MM.1S (cell line): ENCODE data around the gene HDGFL3.

Experiments
- DNase-seq: peaks from one replicate; pipeline ENCODE4 v3.0.0-alpha.2; 2015
- H2AFZ ChIP-seq: fragments of 300-600 bp; sonication (generic); 2 replicates; pipeline ENCODE4 v1.6.0; 2016; ENCODE audit warnings: antibody characterized with exemption, low read length
- H3F3A ChIP-seq: fragments of 300-600 bp; sonication (generic); 2 replicates; pipeline ENCODE4 v1.6.1; 2016; ENCODE audit warnings: mild to moderate bottlenecking, antibody characterized with exemption, low read length, moderate library complexity, mixed read lengths; ENCODE audit not compliant: insufficient read depth
- H3K27ac ChIP-seq: fragments of 300-600 bp; sonication (generic); 2 replicates; pipeline ENCODE4 v1.5.1; 2016; ENCODE audit warnings: mild to moderate bottlenecking, low read length
- H3K27me3 ChIP-seq: fragments of 300-600 bp; sonication (generic); replicated peaks from 2 replicates; pipeline ENCODE4 v1.6.0; 2016; ENCODE audit warnings: low read length; ENCODE audit not compliant: insufficient read depth
- H3K36me3 ChIP-seq: fragments of 300-600 bp; sonication (generic); replicated peaks from 2 replicates; pipeline ENCODE4 v1.6.1; 2016; ENCODE audit warnings: mild to moderate bottlenecking, low read length, mixed read lengths; ENCODE audit not compliant: insufficient read depth
- H3K4me1 ChIP-seq: fragments of 300-600 bp; sonication (generic); 2 replicates; pipeline ENCODE4 v1.6.1; 2016; ENCODE audit warnings: low read length, mixed read lengths
- H3K4me2 ChIP-seq: fragments of 300-600 bp; sonication (generic); 2 replicates; pipeline ENCODE4 v1.6.0; 2016; ENCODE audit warnings: low read depth, low read length
- H3K4me3 ChIP-seq: fragments of 300-600 bp; sonication (generic); 2 replicates; pipeline ENCODE4 v1.5.1; 2016; ENCODE audit warnings: low read length, mixed read lengths
- H3K79me2 ChIP-seq: fragments of 300-600 bp; sonication (generic); 2 replicates; pipeline ENCODE4 v1.6.1; 2016; ENCODE audit warnings: mixed run types, low read length, mixed read lengths
- H3K9ac ChIP-seq: fragments of 300-600 bp; sonication (generic); 2 replicates; pipeline ENCODE4 v1.6.1; 2016; ENCODE audit warnings: low read length, mixed read lengths
- H3K9me2 ChIP-seq: fragments of 300-600 bp; sonication (generic); replicated peaks from 2 replicates; pipeline ENCODE4 v1.6.1; 2016; ENCODE audit warnings: mild to moderate bottlenecking, low read length, mixed read lengths; ENCODE audit not compliant: insufficient read depth
- H3K9me3 ChIP-seq: fragments of 300-600 bp; sonication (generic); replicated peaks from 2 replicates; pipeline ENCODE4 v1.6.1; 2016; ENCODE audit warnings: mild to moderate bottlenecking, low read length, mixed read lengths; ENCODE audit not compliant: insufficient read depth
- H4K20me1 ChIP-seq: fragments of 300-600 bp; sonication (generic); 2 replicates; pipeline ENCODE4 v1.6.1; 2016; ENCODE audit warnings: mild to moderate bottlenecking, low read length, moderate library complexity, mixed read lengths; ENCODE audit not compliant: insufficient read depth
- CTCF ChIP-seq: fragments of 300-600 bp; sonication (generic); IDR thresholded peaks from 2 replicates; pipeline ENCODE4 v1.5.1; 2016; ENCODE audit warnings: antibody characterized with exemption, low read length, mixed read lengths
- EZH2 ChIP-seq: fragments of 300-600 bp; sonication (generic); optimal IDR thresholded peaks from 2 replicates; pipeline ENCODE3; 2017; ENCODE audit warnings: low read depth, mild to moderate bottlenecking, antibody characterized with exemption, low read length, mixed read lengths
- EZH2phosphoT487 ChIP-seq: fragments of 300-600 bp; sonication (generic); IDR thresholded peaks from 2 replicates; pipeline ENCODE4 v1.6.1; 2018; ENCODE audit warnings: antibody characterized with exemption, low read length

HDGFL3 gene

GRCh38 chr15:83248151-83249029 is 40.8 kb upstream of the HDGFL3 start:
- peak; percentile 67 for DNase-seq
- Histone ChIP-seq H2AFZ (no peak overlapping the region), H3K4me3 (no peak overlapping the region), H3K9me3 (no peaks in the 10 kb centered on the region), H3K27me3 (no peaks in the 10 kb centered on the region), H3K9ac (no peak overlapping the region), H3K9me2 (no peaks in the 10 kb centered on the region), H3K4me1 (no peaks in the 10 kb centered on the region), H3F3A (no peaks in the 10 kb centered on the region), H4K20me1 (no peaks in the 10 kb centered on the region), H3K4me2 (no peak overlapping the region), H3K27ac (no peak overlapping the region), H3K36me3 (no peaks in the 10 kb centered on the region), H3K79me2 (no peaks in the 10 kb centered on the region)
- TF ChIP-seq EZH2phosphoT487 (no peak), CTCF (peak; percentile 90)

- no peak overlapping the region for H3K4me3 ChIP-seq
- no peak overlapping the region for H2AFZ ChIP-seq
- no peak for DNase-seq
- H3K27ac ChIP-seq = no peak overlapping the region
- H3K9me2 ChIP-seq = no peaks in the 10 kb centered on the region
- TF ChIP-seq EZH2 (no peak), CTCF (no peak), EZH2phosphoT487 (no peak)
- H3K4me2 ChIP-seq = no peak overlapping the region
- H3K9ac ChIP-seq = no peak overlapping the region
- H3K9me3 ChIP-seq = no peaks in the 10 kb centered on the region
- H3F3A ChIP-seq = no peaks in the 10 kb centered on the region
- H3K4me1 ChIP-seq = no peaks in the 10 kb centered on the region
- H3K27me3 ChIP-seq = no peaks in the 10 kb centered on the region
- no peaks in the 10 kb centered on the region for H4K20me1 ChIP-seq
- no peaks in the 10 kb centered on the region for H3K79me2 ChIP-seq
- H3K36me3 ChIP-seq = no peaks in the 10 kb centered on the region
Measured at GRCh38 chr15:83243634-83244033, 36.0 kb upstream of the HDGFL3 start.

DNA sequence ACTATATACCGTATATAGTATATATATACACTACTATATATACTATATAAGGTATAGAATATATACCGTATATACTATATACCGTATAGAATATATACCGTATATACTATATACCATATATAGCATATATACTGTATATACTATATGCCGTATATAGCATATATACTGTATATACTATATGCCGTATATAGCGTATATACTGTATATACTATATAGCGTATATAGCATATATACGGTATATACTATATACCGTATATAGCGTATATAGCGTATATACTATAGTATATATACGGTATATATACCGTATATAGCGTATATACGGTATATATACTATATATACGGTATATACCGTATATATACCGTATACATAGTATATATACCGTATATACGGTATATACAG is 22.6 kb upstream of the HDGFL3 start:
- H4K20me1 ChIP-seq = no peaks in the 10 kb centered on the region
- no peak overlapping the region for H3K9ac ChIP-seq
- no peaks in the 10 kb centered on the region for H3K27me3 ChIP-seq
- H3K27ac ChIP-seq = no peak overlapping the region
- DNase-seq = no peak
- no peaks in the 10 kb centered on the region for H3K79me2 ChIP-seq
- no peak overlapping the region for H3K4me2 ChIP-seq
- no peak overlapping the region for H2AFZ ChIP-seq
- no peaks in the 10 kb centered on the region for H3K9me3 ChIP-seq
- no peaks in the 10 kb centered on the region for H3F3A ChIP-seq
- no peak overlapping the region for H3K4me3 ChIP-seq
- no peaks in the 10 kb centered on the region for H3K36me3 ChIP-seq
- no peaks in the 10 kb centered on the region for H3K4me1 ChIP-seq
- H3K9me2 ChIP-seq = no peaks in the 10 kb centered on the region
- TF ChIP-seq EZH2 (no peak), EZH2phosphoT487 (no peak), CTCF (no peak)
